Activated naive CD8-positive, alpha-beta T cell treated with anti-CD3 and anti-CD28 coated beads for 36 hours (primary cell): ENCODE measurements around the gene PRX. TPM values are rescaled to one million over a fixed set of nuclear protein-coding genes. Genes with fewer than 3 reads are reported as not detected.

Source experiments
- DNase-seq: peaks from one replicate; pipeline ENCODE4 v3.0.0; 2021
- H3K27ac Mint-ChIP-seq: one replicate; pipeline ENCODE4 v1.8.0; 2022; ENCODE audit warnings: mild to moderate bottlenecking, moderate library complexity, mixed read lengths
- H3K27me3 Mint-ChIP-seq: one replicate; pipeline ENCODE4 v1.8.0; 2022; ENCODE audit warnings: mild to moderate bottlenecking, mixed read lengths
- H3K36me3 Mint-ChIP-seq: one replicate; pipeline ENCODE4 v1.8.0; 2021; ENCODE audit warnings: mild to moderate bottlenecking, mixed read lengths
- H3K4me1 Mint-ChIP-seq: one replicate; pipeline ENCODE4 v1.8.0; 2021; ENCODE audit warnings: mixed read lengths
- H3K4me3 Mint-ChIP-seq: one replicate; pipeline ENCODE4 v1.8.0; 2022; ENCODE audit warnings: mild to moderate bottlenecking, moderate library complexity, mixed read lengths
- H3K9me3 Mint-ChIP-seq: one replicate; pipeline ENCODE4 v1.8.0; 2022; ENCODE audit warnings: mixed read lengths
- total RNA-seq, 2 experiments: library from RNA; stranded (reverse); gene quantifications; one replicate each; pipeline ENCODE4 v1.2.3, GENCODE V29; 2021

The PRX gene
- total RNA-seq, 2 experiments from 2014 or later = 0.64 to 0.84 TPM

GRCh38 chr19:40392894-40393517 is 20.2 kb downstream of the PRX start:
- Mint-ChIP-seq H3K4me3 (no peak overlapping the region), H3K4me1 (no peaks in the 10 kb centered on the region), H3K9me3 (no peaks in the 10 kb centered on the region), H3K27ac (no peak overlapping the region), H3K36me3 (no peaks in the 10 kb centered on the region), H3K27me3 (no peaks in the 10 kb centered on the region)
- DNase-seq = no peak

GRCh38 chr19:40392123-40392522 is 21.1 kb downstream of the PRX start:
- Mint-ChIP-seq H3K27me3 (no peaks in the 10 kb centered on the region), H3K4me1 (no peaks in the 10 kb centered on the region), H3K27ac (no peak overlapping the region), H3K4me3 (no peak overlapping the region), H3K9me3 (no peaks in the 10 kb centered on the region), H3K36me3 (no peaks in the 10 kb centered on the region)
- no peak for DNase-seq

GRCh38 chr19:40390084-40390742 is 23.0 kb downstream of the PRX start, which contains the start of gene HIPK4:
TSS of gene HIPK4 (minus strand) at chr19:40390181. CDS start at chr19:40389902, 279 bp downstream.
- Mint-ChIP-seq H3K9me3 (no peaks in the 10 kb centered on the region), H3K27me3 (no peaks in the 10 kb centered on the region), H3K27ac (no peak within 1 kb of the TSS), H3K4me3 (no peak within 1 kb of the TSS), H3K36me3 (no peaks in the 10 kb centered on the region), H3K4me1 (no peaks in the 10 kb centered on the region)
- DNase-seq = no peak

- no peak for DNase-seq
- no peaks in the 10 kb centered on the region for H3K27me3 Mint-ChIP-seq
Measured at GRCh38 chr19:40389404-40390083, 23.6 kb downstream of the PRX start.

GRCh38 chr19:40388481-40388880 is 24.7 kb downstream of the PRX start:
- Mint-ChIP-seq H3K9me3 (no peaks in the 10 kb centered on the region), H3K4me3 (no peak overlapping the region), H3K27me3 (no peaks in the 10 kb centered on the region), H3K4me1 (no peaks in the 10 kb centered on the region), H3K27ac (no peak overlapping the region), H3K36me3 (no peaks in the 10 kb centered on the region)
- no peak for DNase-seq

More at GRCh38 chr19:40389404-40390083, 23.6 kb downstream of the PRX start:
- no peaks in the 10 kb centered on the region for H3K4me1 Mint-ChIP-seq
- no peak overlapping the region for H3K4me3 Mint-ChIP-seq
- no peaks in the 10 kb centered on the region for H3K36me3 Mint-ChIP-seq
- H3K27ac Mint-ChIP-seq = no peak overlapping the region
- H3K9me3 Mint-ChIP-seq = no peaks in the 10 kb centered on the region

GRCh38 chr19:40387155-40387554 is 26.0 kb downstream of the PRX start:
- H3K36me3 Mint-ChIP-seq = no peaks in the 10 kb centered on the region
- no peak for DNase-seq
- H3K27ac Mint-ChIP-seq = no peak overlapping the region
- no peak overlapping the region for H3K4me3 Mint-ChIP-seq
- H3K4me1 Mint-ChIP-seq = no peaks in the 10 kb centered on the region
- H3K27me3 Mint-ChIP-seq = no peaks in the 10 kb centered on the region
- H3K9me3 Mint-ChIP-seq = no peaks in the 10 kb centered on the region

GRCh38 chr19:40383668-40384248 is 29.4 kb downstream of the PRX start:
- H3K4me1 Mint-ChIP-seq = no peaks in the 10 kb centered on the region
- no peak overlapping the region for H3K4me3 Mint-ChIP-seq
- no peak for DNase-seq
- no peak overlapping the region for H3K27ac Mint-ChIP-seq
- no peaks in the 10 kb centered on the region for H3K9me3 Mint-ChIP-seq
- H3K36me3 Mint-ChIP-seq = no peaks in the 10 kb centered on the region
- no peaks in the 10 kb centered on the region for H3K27me3 Mint-ChIP-seq

- no peaks in the 10 kb centered on the region for H3K4me1 Mint-ChIP-seq
- DNase-seq = no peak
- H3K27me3 Mint-ChIP-seq = no peaks in the 10 kb centered on the region
- H3K9me3 Mint-ChIP-seq = no peaks in the 10 kb centered on the region
- H3K36me3 Mint-ChIP-seq = no peaks in the 10 kb centered on the region
- H3K27ac Mint-ChIP-seq = no peak overlapping the region
- no peak overlapping the region for H3K4me3 Mint-ChIP-seq
Measured at GRCh38 chr19:40381321-40381720, 31.9 kb downstream of the PRX start.

- DNase-seq = no peak
- H3K9me3 Mint-ChIP-seq = no peaks in the 10 kb centered on the region
- H3K27me3 Mint-ChIP-seq = no peaks in the 10 kb centered on the region
- no peak overlapping the region for H3K4me3 Mint-ChIP-seq
- no peaks in the 10 kb centered on the region for H3K4me1 Mint-ChIP-seq
- H3K27ac Mint-ChIP-seq = no peak overlapping the region
- no peaks in the 10 kb centered on the region for H3K36me3 Mint-ChIP-seq
Measured at GRCh38 chr19:40380199-40381037, 32.8 kb downstream of the PRX start.

GRCh38 chr19:40379446-40380198 is 33.6 kb downstream of the PRX start:
- peaks cover under 1% of the 10 kb centered on the region for H3K36me3 Mint-ChIP-seq
- no peaks in the 10 kb centered on the region for H3K27me3 Mint-ChIP-seq
- H3K4me1 Mint-ChIP-seq = no peaks in the 10 kb centered on the region
- H3K4me3 Mint-ChIP-seq = no peak overlapping the region
- no peak overlapping the region for H3K27ac Mint-ChIP-seq
- H3K9me3 Mint-ChIP-seq = no peaks in the 10 kb centered on the region
- no peak for DNase-seq

- H3K27me3 Mint-ChIP-seq = no peaks in the 10 kb centered on the region
- H3K4me3 Mint-ChIP-seq = no peak overlapping the region
- no peak overlapping the region for H3K27ac Mint-ChIP-seq
- no peak for DNase-seq
- H3K9me3 Mint-ChIP-seq = no peaks in the 10 kb centered on the region
- H3K4me1 Mint-ChIP-seq = no peaks in the 10 kb centered on the region
- peaks cover 2% of the 10 kb centered on the region for H3K36me3 Mint-ChIP-seq
Measured at GRCh38 chr19:40378509-40378908, 34.7 kb downstream of the PRX start.

GRCh38 chr19:40377876-40378385 is 35.2 kb downstream of the PRX start:
- peaks cover 2% of the 10 kb centered on the region for H3K36me3 Mint-ChIP-seq
- H3K4me1 Mint-ChIP-seq = peaks cover 3% of the 10 kb centered on the region
- no peak overlapping the region for H3K27ac Mint-ChIP-seq
- no peaks in the 10 kb centered on the region for H3K9me3 Mint-ChIP-seq
- H3K27me3 Mint-ChIP-seq = no peaks in the 10 kb centered on the region
- H3K4me3 Mint-ChIP-seq = no peak overlapping the region
- DNase-seq = no peak

GRCh38 chr19:40376286-40376862 is 36.8 kb downstream of the PRX start:
- Mint-ChIP-seq H3K4me1 (peaks cover 4% of the 10 kb centered on the region), H3K9me3 (no peaks in the 10 kb centered on the region), H3K27me3 (no peaks in the 10 kb centered on the region), H3K4me3 (no peak overlapping the region), H3K36me3 (peaks cover 2% of the 10 kb centered on the region), H3K27ac (no peak overlapping the region)
- DNase-seq = no peak

- Mint-ChIP-seq H3K36me3 (peaks cover 2% of the 10 kb centered on the region), H3K27ac (no peak overlapping the region), H3K27me3 (no peaks in the 10 kb centered on the region), H3K4me1 (peaks cover 4% of the 10 kb centered on the region), H3K9me3 (no peaks in the 10 kb centered on the region), H3K4me3 (no peak overlapping the region)
- DNase-seq = no peak
Measured at GRCh38 chr19:40374084-40374483, 39.1 kb downstream of the PRX start.
